ENCODE results near the gene MSMP.

DNA sequence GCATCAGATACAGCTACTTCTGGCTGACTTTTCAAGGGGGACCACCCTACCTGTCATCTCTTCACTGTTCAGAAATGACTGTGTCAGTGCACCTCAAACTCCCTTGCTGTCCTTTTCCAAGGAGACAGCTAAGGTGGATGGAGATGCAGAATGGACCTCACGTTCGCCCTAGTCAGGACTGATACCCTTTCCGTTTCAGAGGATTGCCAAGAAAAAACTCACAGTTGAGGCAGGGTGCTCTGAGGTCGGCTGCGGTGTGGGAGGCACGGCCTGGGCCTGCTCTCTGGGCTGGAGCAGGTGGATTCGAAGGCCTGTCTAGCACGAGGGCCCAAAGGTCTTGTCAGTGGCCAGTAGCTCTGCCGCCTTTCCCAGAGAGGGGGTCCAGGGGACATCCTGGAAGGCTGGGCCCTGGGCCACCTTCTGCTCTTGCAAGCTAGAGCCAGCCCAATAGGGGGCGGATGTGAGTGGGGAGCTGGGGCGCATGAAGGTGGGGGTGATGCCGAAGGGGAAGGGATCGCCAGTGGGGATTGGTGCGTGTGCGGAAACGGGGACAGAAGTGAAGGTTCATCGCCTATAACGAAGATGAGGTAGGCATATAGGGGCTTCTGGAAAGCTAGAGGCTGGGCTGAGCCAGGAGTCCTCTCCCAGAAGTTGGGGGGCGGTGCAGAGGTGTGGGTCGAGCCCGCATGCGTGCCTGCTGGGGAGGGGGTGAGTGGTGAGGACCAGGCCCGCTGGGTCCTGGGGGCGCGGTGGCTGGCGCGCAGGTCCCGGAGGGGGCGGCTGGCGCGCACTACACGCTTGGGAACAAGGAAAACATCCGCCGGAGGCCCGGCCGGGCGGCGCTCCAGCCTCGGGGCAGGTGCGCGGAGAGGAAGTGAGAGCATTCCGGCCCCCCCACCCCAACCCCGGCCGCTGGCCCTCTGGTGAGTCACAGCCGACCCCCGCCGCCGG lies 2.5 kb upstream of the MSMP start:
- TF ChIP-seq, protein P1, sequence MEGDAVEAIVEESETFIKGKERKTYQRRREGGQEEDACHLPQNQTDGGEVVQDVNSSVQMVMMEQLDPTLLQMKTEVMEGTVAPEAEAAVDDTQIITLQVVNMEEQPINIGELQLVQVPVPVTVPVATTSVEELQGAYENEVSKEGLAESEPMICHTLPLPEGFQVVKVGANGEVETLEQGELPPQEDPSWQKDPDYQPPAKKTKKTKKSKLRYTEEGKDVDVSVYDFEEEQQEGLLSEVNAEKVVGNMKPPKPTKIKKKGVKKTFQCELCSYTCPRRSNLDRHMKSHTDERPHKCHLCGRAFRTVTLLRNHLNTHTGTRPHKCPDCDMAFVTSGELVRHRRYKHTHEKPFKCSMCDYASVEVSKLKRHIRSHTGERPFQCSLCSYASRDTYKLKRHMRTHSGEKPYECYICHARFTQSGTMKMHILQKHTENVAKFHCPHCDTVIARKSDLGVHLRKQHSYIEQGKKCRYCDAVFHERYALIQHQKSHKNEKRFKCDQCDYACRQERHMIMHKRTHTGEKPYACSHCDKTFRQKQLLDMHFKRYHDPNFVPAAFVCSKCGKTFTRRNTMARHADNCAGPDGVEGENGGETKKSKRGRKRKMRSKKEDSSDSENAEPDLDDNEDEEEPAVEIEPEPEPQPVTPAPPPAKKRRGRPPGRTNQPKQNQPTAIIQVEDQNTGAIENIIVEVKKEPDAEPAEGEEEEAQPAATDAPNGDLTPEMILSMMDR (IDR thresholded peaks at IDR 0.05), result 0 out of 2 replicates have a peak, but pooled peaks have one; percentile 18
- TF ChIP-seq, protein P2, sequence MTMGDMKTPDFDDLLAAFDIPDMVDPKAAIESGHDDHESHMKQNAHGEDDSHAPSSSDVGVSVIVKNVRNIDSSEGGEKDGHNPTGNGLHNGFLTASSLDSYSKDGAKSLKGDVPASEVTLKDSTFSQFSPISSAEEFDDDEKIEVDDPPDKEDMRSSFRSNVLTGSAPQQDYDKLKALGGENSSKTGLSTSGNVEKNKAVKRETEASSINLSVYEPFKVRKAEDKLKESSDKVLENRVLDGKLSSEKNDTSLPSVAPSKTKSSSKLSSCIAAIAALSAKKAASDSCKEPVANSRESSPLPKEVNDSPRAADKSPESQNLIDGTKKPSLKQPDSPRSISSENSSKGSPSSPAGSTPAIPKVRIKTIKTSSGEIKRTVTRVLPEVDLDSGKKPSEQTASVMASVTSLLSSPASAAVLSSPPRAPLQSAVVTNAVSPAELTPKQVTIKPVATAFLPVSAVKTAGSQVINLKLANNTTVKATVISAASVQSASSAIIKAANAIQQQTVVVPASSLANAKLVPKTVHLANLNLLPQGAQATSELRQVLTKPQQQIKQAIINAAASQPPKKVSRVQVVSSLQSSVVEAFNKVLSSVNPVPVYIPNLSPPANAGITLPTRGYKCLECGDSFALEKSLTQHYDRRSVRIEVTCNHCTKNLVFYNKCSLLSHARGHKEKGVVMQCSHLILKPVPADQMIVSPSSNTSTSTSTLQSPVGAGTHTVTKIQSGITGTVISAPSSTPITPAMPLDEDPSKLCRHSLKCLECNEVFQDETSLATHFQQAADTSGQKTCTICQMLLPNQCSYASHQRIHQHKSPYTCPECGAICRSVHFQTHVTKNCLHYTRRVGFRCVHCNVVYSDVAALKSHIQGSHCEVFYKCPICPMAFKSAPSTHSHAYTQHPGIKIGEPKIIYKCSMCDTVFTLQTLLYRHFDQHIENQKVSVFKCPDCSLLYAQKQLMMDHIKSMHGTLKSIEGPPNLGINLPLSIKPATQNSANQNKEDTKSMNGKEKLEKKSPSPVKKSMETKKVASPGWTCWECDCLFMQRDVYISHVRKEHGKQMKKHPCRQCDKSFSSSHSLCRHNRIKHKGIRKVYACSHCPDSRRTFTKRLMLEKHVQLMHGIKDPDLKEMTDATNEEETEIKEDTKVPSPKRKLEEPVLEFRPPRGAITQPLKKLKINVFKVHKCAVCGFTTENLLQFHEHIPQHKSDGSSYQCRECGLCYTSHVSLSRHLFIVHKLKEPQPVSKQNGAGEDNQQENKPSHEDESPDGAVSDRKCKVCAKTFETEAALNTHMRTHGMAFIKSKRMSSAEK (CRISPR knock-in tag; IDR thresholded peaks at IDR 0.05; ENCODE audit: borderline replicate concordance), result no peak
- TF ChIP-seq, protein P3, sequence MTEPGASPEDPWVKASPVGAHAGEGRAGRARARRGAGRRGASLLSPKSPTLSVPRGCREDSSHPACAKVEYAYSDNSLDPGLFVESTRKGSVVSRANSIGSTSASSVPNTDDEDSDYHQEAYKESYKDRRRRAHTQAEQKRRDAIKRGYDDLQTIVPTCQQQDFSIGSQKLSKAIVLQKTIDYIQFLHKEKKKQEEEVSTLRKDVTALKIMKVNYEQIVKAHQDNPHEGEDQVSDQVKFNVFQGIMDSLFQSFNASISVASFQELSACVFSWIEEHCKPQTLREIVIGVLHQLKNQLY (CRISPR knock-in tag; IDR thresholded peaks at IDR 0.05), result no peak
- TF ChIP-seq, protein P4, sequence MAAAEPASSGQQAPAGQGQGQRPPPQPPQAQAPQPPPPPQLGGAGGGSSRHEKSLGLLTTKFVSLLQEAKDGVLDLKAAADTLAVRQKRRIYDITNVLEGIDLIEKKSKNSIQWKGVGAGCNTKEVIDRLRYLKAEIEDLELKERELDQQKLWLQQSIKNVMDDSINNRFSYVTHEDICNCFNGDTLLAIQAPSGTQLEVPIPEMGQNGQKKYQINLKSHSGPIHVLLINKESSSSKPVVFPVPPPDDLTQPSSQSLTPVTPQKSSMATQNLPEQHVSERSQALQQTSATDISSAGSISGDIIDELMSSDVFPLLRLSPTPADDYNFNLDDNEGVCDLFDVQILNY (CRISPR knock-in tag; IDR thresholded peaks at IDR 0.05), result no peak
- TF ChIP-seq ZBTB21 (CRISPR knock-in tag; IDR thresholded peaks at IDR 0.05; ENCODE audit: borderline replicate concordance) (no peak), CREB1 (CRISPR knock-in tag; IDR thresholded peaks at IDR 0.05) (peak; percentile 33; the same call in 1 of the 2 replicates)

Data from WTC11 (cell line).